Activated T-cell treated with anti-CD3 and anti-CD28 coated beads, Interleukin-2, amount 50 U/mL, for 24 hours (primary cell): Measurements from ENCODE around the gene CADPS2.

Experiments used
- DNase-seq: peaks from one replicate; pipeline ENCODE4 v3.0.0-alpha.2; 2020
- H3K27ac Mint-ChIP-seq: 2 replicates; pipeline ENCODE4 v1.8.0; 2020; ENCODE audit warnings: mild to moderate bottlenecking, mixed read lengths
- H3K27me3 Mint-ChIP-seq: 2 replicates; pipeline ENCODE4 v1.8.0; 2020; ENCODE audit warnings: mixed read lengths
- H3K36me3 Mint-ChIP-seq: 2 replicates; pipeline ENCODE4 v1.8.0; 2020; ENCODE audit warnings: low read depth, mixed read lengths
- H3K4me1 Mint-ChIP-seq: 2 replicates; pipeline ENCODE4 v1.8.0; 2020; ENCODE audit warnings: low read depth, mixed read lengths
- H3K4me3 Mint-ChIP-seq: 2 replicates; pipeline ENCODE4 v1.8.0; 2020; ENCODE audit warnings: mild to moderate bottlenecking, moderate library complexity, mixed read lengths
- H3K9me3 Mint-ChIP-seq: 2 replicates; pipeline ENCODE4 v1.8.0; 2020; ENCODE audit warnings: mixed read lengths

CADPS2 gene

GRCh38 chr7:122327969-122328368, 558.3 kb downstream of the CADPS2 start:
- no peak overlapping the region for H3K4me3 Mint-ChIP-seq
- no peaks in the 10 kb centered on the region for H3K36me3 Mint-ChIP-seq
- no peak overlapping the region for H3K27ac Mint-ChIP-seq
- H3K9me3 Mint-ChIP-seq = peaks cover 2% of the 10 kb centered on the region
- no peak for DNase-seq
- no peaks in the 10 kb centered on the region for H3K4me1 Mint-ChIP-seq
- no peaks in the 10 kb centered on the region for H3K27me3 Mint-ChIP-seq

GRCh38 chr7:122316467-122317388, 569.5 kb downstream of the CADPS2 start:
- H3K4me3 Mint-ChIP-seq = no peak overlapping the region
- no peaks in the 10 kb centered on the region for H3K36me3 Mint-ChIP-seq
- peaks cover 66% of the 10 kb centered on the region for H3K27me3 Mint-ChIP-seq
- no peak for DNase-seq
- H3K27ac Mint-ChIP-seq = no peak overlapping the region
- H3K9me3 Mint-ChIP-seq = no peaks in the 10 kb centered on the region
- no peaks in the 10 kb centered on the region for H3K4me1 Mint-ChIP-seq

DNA sequence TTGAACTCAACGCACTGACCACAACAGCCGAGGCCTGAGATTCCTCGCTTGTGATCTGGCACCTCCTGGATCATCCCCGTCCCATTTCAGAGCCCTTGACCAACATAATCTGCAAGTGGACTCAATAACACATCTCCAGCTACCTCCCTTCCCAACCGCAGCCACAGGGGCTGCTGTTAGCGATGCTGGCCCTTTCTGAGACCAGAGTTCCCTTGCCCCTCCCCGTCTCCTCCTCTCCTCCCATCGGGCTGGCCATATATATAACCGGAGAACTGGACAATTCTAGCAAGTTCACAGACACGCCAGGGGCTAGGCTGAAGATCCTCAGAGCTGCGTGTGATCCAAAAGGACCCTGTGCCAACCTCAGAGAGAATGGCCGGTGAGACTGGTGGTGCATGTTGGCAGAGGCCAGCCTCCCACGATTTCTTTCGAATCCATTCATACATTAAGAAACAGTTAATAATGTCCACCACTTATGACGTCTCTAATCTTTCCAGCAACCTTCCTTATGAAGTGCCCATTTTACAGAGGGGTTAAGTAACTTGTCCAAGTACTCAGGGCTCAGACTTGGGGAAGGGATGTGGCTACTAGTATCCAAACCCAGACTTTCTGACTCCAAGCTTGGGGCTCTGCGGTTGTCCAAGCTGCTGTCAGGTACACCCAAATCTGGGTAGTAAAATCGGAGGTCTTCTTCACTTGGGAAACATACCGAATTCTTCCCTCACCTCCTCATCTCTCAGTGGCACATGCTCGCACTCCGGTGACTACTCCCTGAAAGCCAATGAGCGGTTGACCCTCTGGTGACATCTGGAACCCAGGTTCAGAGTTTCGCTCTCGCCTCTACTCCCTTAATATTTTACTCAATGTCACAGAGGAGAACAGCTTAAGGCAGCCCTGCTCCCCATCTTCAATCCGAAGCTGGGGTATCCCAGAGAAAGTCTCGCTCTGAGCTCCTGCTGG, 570.5 kb downstream of the CADPS2 start:
- Mint-ChIP-seq H3K27me3 (peaks cover 74% of the 10 kb centered on the region), H3K4me3 (no peak overlapping the region), H3K27ac (no peak overlapping the region), H3K9me3 (no peaks in the 10 kb centered on the region), H3K4me1 (peaks cover 3% of the 10 kb centered on the region), H3K36me3 (no peaks in the 10 kb centered on the region)
- no peak for DNase-seq

DNA sequence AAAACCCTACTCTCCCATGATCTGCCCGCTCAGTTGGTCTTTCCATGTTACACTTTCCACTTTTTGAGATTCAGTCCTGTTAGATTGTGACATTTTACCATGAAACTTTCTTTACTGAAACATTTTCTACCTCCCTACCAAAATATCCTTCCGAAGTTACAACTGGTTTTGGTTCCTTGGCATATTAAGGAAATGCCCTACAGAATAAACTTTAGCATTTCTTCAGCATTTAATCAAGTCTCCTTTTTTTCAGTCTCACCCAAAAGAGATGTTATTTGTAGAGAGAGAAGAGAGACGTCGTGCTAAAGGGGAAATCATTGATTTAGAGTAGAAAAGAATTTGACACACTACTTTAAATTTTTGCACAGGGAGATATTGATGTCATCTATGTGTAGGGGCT, 572.0 kb downstream of the CADPS2 start:
- no peak overlapping the region for H3K4me3 Mint-ChIP-seq
- no peak for DNase-seq
- no peaks in the 10 kb centered on the region for H3K36me3 Mint-ChIP-seq
- peaks cover 84% of the 10 kb centered on the region for H3K27me3 Mint-ChIP-seq
- H3K27ac Mint-ChIP-seq = no peak overlapping the region
- H3K9me3 Mint-ChIP-seq = no peaks in the 10 kb centered on the region
- peaks cover 8% of the 10 kb centered on the region for H3K4me1 Mint-ChIP-seq

DNA sequence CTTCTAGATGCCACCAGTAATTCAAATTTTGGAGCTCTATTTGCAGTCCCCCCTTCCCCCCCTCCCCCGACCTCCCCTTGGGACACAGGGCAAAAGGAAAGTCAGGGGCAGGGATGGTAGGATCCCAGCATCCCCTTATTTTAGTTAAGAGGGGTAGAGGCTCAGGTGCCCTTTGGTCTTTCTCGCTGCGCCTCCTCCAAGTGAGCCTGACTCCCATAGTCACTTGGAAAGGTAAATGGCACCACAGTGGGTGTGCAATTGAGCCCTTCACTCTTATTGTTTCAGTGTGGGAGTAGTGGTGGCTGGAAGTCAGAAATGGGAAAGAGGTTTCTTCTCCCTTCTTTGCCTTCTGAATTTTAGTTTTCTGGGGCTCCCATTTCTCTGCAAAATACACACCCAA, 573.5 kb downstream of the CADPS2 start:
- Mint-ChIP-seq H3K36me3 (no peaks in the 10 kb centered on the region), H3K4me3 (no peak overlapping the region), H3K4me1 (peaks cover 8% of the 10 kb centered on the region), H3K9me3 (no peaks in the 10 kb centered on the region), H3K27ac (no peak overlapping the region), H3K27me3 (peaks cover 88% of the 10 kb centered on the region)
- DNase-seq = no peak

DNA sequence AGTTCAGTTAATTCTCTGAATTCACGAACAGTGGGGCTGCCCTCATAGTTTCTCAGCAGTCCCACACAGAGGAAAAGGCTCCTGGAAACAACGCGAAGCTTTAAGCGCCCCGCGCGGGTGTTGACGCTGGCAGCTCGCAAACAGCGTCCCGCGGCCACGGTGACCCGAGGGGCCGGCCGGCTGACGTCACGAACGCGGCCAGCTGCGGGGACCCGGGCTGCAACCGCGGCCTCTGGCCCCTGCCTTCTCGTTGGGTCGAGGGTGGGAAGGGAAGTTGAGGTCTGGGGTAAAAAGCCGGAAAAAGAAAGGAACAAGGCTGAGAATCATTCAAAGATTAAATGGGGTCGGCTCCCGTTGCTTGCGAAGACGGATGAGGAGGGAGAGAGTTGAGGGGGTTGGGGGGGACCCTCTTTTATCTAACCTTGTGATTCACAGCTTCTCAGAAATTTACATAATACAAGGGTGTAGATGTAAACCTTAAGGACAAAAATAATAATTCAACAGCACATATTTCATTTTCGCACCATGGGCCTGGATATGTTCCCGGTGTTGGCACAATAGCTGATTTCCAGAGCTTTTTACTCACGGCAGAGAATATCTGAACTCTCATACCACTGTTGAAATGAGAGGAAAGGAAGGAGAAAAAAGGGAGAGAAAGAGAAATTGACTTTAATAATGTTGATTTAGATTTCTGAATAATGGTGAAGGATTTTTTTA, 574.4 kb downstream of the CADPS2 start:
- DNase-seq = no peak
- H3K4me3 Mint-ChIP-seq = no peak overlapping the region
- peaks cover 8% of the 10 kb centered on the region for H3K4me1 Mint-ChIP-seq
- peaks cover 88% of the 10 kb centered on the region for H3K27me3 Mint-ChIP-seq
- H3K9me3 Mint-ChIP-seq = no peaks in the 10 kb centered on the region
- no peaks in the 10 kb centered on the region for H3K36me3 Mint-ChIP-seq
- no peak overlapping the region for H3K27ac Mint-ChIP-seq

DNA sequence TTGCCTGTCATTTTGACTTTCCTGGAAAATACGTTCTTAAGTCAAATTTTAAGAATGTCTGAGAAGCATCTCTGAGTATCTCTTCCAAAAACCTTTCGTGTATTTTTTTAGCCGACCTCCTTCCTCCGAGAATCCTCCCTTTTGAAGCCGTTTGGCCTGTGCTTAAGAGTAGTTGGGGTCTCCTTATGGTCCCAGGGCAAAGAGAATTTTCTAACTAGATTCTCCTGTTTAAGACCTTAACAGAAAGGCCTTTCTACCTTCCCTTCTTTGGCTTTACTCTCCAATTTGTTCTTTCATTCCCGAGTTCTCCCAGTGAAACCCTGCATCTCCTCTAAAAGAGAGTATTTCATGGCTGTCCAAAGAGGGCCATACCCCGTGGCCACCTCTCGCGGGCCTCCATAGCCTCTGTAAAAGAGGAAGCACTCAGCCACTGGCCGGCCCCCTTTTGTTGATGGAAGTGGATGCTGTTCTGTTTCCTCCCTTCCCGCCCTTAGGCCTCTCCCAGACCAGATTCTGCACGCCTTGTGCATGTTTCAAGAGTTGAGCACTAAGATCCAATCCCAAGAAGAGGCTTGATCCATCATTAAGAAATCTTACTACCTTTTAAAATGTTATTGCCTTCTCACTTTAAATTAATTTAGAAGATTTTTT, 575.1 kb downstream of the CADPS2 start:
- Mint-ChIP-seq H3K9me3 (no peaks in the 10 kb centered on the region), H3K36me3 (no peaks in the 10 kb centered on the region), H3K27ac (no peak overlapping the region), H3K4me3 (no peak overlapping the region), H3K27me3 (peaks cover 88% of the 10 kb centered on the region), H3K4me1 (peaks cover 8% of the 10 kb centered on the region)
- DNase-seq = no peak

DNA sequence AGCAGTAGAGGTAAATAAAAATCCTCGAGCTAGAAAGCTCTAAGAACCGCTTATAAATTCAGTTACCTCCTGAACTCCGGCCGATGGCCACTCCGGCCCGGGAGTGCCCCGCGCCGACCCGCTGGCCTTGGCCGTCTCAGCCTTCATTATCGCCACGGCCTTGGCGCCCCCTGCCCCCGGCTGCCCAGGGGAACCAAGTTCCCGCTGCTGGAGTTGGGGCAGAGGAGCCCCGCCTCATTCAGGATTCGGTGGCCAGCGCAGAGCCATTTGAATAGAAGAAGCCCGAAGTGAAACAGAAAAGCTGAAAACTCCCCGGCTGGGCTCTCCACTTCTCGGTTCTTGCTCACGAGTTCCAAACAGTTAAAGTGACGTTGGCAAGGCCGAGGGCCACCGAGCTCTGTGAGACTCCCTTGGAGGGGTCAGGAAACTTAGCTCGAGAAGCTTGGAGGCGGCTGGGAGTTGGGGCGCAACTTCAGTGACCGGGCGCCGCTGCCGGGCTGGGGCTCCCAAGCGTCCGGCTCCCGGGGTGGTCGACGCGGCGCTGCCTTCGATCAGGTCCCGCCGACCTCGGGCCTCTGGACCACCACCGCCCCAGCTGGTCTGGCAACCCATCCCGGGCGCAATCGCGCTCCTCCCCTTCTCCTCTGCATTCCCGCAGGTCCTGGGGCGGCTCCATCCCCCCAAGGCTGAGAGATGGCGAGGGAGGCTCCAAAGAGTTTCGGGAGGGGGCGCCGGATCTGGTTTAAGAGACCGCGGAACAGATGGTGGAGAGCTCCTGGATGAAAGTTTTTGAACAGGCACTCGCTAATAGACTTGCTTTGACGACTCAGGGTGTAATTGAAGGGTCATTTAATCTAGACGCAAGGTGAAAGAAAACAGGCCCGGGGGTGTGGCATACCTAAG, 575.9 kb downstream of the CADPS2 start:
- no peak for DNase-seq

GRCh38 chr7:122309421-122309820, 576.8 kb downstream of the CADPS2 start:
- DNase-seq = no peak
- Mint-ChIP-seq H3K4me1 (peaks cover 8% of the 10 kb centered on the region), H3K4me3 (no peak overlapping the region), H3K27ac (no peak overlapping the region), H3K36me3 (no peaks in the 10 kb centered on the region), H3K27me3 (peaks cover 86% of the 10 kb centered on the region), H3K9me3 (no peaks in the 10 kb centered on the region)

More for the DNA sequence above, 575.9 kb downstream of the CADPS2 start:
- H3K4me1 Mint-ChIP-seq = peaks cover 8% of the 10 kb centered on the region
- no peak overlapping the region for H3K27ac Mint-ChIP-seq
- H3K9me3 Mint-ChIP-seq = no peaks in the 10 kb centered on the region
- peaks cover 88% of the 10 kb centered on the region for H3K27me3 Mint-ChIP-seq
- no peak overlapping the region for H3K4me3 Mint-ChIP-seq
- no peaks in the 10 kb centered on the region for H3K36me3 Mint-ChIP-seq

GRCh38 chr7:122307228-122307621, 579.0 kb downstream of the CADPS2 start:
- peaks cover 8% of the 10 kb centered on the region for H3K4me1 Mint-ChIP-seq
- no peak for DNase-seq
- H3K27me3 Mint-ChIP-seq = peaks cover 90% of the 10 kb centered on the region
- no peak overlapping the region for H3K4me3 Mint-ChIP-seq
- no peak overlapping the region for H3K27ac Mint-ChIP-seq
- H3K9me3 Mint-ChIP-seq = no peaks in the 10 kb centered on the region
- H3K36me3 Mint-ChIP-seq = no peaks in the 10 kb centered on the region

DNA sequence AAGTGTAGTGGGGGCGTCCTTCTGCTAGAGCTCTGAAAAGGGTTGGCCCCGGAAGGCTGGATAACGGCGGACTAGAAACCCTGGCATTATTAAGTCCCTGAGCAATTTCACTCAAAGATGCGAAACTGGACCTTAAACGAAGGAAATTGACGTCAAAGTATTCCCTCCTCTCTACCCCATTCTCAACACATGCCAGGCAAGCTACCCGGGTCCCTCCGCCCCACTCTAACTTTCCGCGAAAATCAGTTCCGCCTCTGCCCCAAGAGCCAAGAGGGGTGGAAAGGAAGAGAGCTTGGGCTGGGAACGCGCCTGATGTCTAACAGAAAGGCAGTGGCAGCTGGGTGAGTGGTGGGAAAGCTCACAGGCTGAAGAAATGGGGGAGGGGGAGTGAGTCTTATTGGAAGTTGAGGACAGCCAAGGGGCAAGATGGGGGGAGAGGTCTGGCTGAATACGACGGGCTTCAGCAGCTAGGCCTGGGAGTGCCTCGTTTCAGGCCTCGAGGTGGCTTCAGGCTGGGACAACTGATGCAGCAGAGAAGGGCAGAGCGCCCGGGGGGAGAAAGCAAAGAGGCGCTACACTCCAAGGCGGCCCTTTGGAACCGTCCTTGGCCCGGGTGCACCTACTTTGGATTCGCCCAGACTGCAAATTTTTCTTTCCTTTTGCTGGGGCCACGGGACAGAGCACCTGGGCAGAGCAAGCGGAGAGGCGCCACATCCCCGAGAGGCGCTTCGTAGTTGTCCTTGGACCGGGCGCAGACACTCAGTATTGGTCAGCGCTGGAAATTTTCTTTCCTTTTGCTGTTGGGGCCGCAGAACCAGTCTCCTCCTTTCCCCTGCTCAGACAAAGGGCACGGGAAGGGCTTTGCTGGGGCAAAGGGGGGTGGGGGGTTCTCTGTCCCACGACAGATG, 579.7 kb downstream of the CADPS2 start:
- no peak for DNase-seq
- peaks cover 89% of the 10 kb centered on the region for H3K27me3 Mint-ChIP-seq
- H3K4me1 Mint-ChIP-seq = peaks cover 8% of the 10 kb centered on the region
- no peak overlapping the region for H3K27ac Mint-ChIP-seq
- H3K4me3 Mint-ChIP-seq = no peak overlapping the region
- no peaks in the 10 kb centered on the region for H3K9me3 Mint-ChIP-seq
- H3K36me3 Mint-ChIP-seq = no peaks in the 10 kb centered on the region

GRCh38 chr7:122305475-122306319, 580.6 kb downstream of the CADPS2 start:
- DNase-seq = no peak
- peaks cover 89% of the 10 kb centered on the region for H3K27me3 Mint-ChIP-seq
- H3K27ac Mint-ChIP-seq = no peak overlapping the region
- H3K4me3 Mint-ChIP-seq = no peak overlapping the region
- H3K4me1 Mint-ChIP-seq = peaks cover 4% of the 10 kb centered on the region
- H3K9me3 Mint-ChIP-seq = no peaks in the 10 kb centered on the region
- H3K36me3 Mint-ChIP-seq = no peaks in the 10 kb centered on the region
